ENCODE results near the gene ZNF408. TPM values are rescaled to one million over a fixed set of nuclear protein-coding genes. Genes with fewer than 3 reads are reported as not detected.

Gene ZNF408
- total RNA-seq, 1 experiment from 2014 or later: 14.4 TPM

- no peak for ATAC-seq
- intact Hi-C loops (cut with micrococcal nuclease): no loop called here
- Histone ChIP-seq H3K9me3 (ENCODE audit: control insufficient read depth in 1 of 2, insufficient read depth in 1 of 2, low read depth in 1 of 2, low read length in 2 of 2) (no peaks in the 10 kb centered on the region), H2AFZ (ENCODE audit: low read depth, low read length, poor library complexity, severe bottlenecking) (no peak overlapping the region), H3K27ac (ENCODE audit: low read depth, low read length) (no peak overlapping the region), H3K4me1 (ENCODE audit: control insufficient read depth in 1 of 2, insufficient read depth in 2 of 2, low read length in 2 of 2) (no peaks in the 10 kb centered on the region), H3K79me2 (ENCODE audit: insufficient read depth, low read length) (no peaks in the 10 kb centered on the region), H3K4me3 (replicated peaks in 1 of 2; ENCODE audit: low read depth in 1 of 2, low read length in 2 of 2) (no peak overlapping the region), H3K4me2 (ENCODE audit: low read length) (no peak overlapping the region), H3K27me3 (ENCODE audit: insufficient read depth, low read length) (no peaks in the 10 kb centered on the region), H3K9me2 (ENCODE audit: insufficient read depth) (no peaks in the 10 kb centered on the region), H3K36me3 (ENCODE audit: control insufficient read depth in 1 of 2, insufficient read depth in 2 of 2, low read length in 2 of 2) (peaks cover 17 to 18% of the 10 kb centered on the region in 2 experiments; a peak in 3 of 4 replicates), H4K20me1 (ENCODE audit: insufficient read depth) (no peaks in the 10 kb centered on the region), H3K9ac (ENCODE audit: low read length) (no peak overlapping the region)
- CTCF ChIA-PET: no interaction called here
- TF ChIP-seq ATF3 (IDR thresholded peaks at IDR 0.05): no peak
- TF ChIP-seq CEBPB (IDR thresholded peaks at IDR 0.05; ENCODE audit: low read depth): no peak
- TF ChIP-seq POLR2A (IDR thresholded peaks at IDR 0.05; ENCODE audit: borderline replicate concordance, extremely low read depth, insufficient read depth, insufficient read length): no peak
- TF ChIP-seq MAX (IDR thresholded peaks at IDR 0.05): no peak
- TF ChIP-seq EZH2 (IDR thresholded peaks at IDR 0.05): no peak
- no peak for TF ChIP-seq TCF7L2 (IDR thresholded peaks at IDR 0.05; ENCODE audit: borderline replicate concordance, extremely low read depth, insufficient read depth, insufficient read length)
- TF ChIP-seq RAD21 (IDR thresholded peaks at IDR 0.05; ENCODE audit: low read depth): no peak
- no peak for TF ChIP-seq FOSL1 (IDR thresholded peaks at IDR 0.05; ENCODE audit: low read depth)
- TF ChIP-seq ELF1 (IDR thresholded peaks at IDR 0.05; ENCODE audit: borderline replicate concordance, low read depth): no peak
- no peak for TF ChIP-seq SP1 (IDR thresholded peaks at IDR 0.05; ENCODE audit: low read depth)
- no peak for TF ChIP-seq YY1 (IDR thresholded peaks at IDR 0.05; ENCODE audit: extremely low read depth, insufficient replicate concordance, low read depth, low read length)
- no peak for TF ChIP-seq ZNF274 (IDR thresholded peaks at IDR 0.05; ENCODE audit: low read depth, low read length)
- no peak for TF ChIP-seq REST (IDR thresholded peaks at IDR 0.05; ENCODE audit: low read depth)
- TF ChIP-seq CBX3 (IDR thresholded peaks at IDR 0.05; ENCODE audit: low read depth): no peak
- TF ChIP-seq SIN3A (IDR thresholded peaks at IDR 0.05; ENCODE audit: low read depth): no peak
- TF ChIP-seq JUND (IDR thresholded peaks at IDR 0.05): no peak
- POLR2A ChIA-PET: no interaction called here
- no TSS peak for BruUV-seq (replicated peaks)
- RAD21 ChIA-PET (ENCODE audit: low non-redundant PET in 1 of 2, low total read pairs in 2 of 2, uncharacterized antibody in 2 of 2, unreplicated experiment in 2 of 2): no interaction called here
- no peak for DNase-seq (ENCODE audit: low read depth, low spot score)
Observed at GRCh38 chr11:46737699-46738098, 36.9 kb downstream of the ZNF408 start.

Measured in HCT116 (cell line).